PFSK-1 (cell line): ENCODE measurements around the gene MCM3AP.

ENCODE experiments used
- FOXP2 ChIP-seq: optimal IDR thresholded peaks from 2 replicates; pipeline ENCODE3; 2011; ENCODE audit warnings: borderline replicate concordance, control low read depth, inconsistent platforms; ENCODE audit not compliant: insufficient read depth; ENCODE audit errors: extremely low read length, extremely low read depth
- POLR2AphosphoS5 ChIP-seq: IDR thresholded peaks from 2 replicates; pipeline ENCODE4 v1.6.1; 2012; ENCODE audit warnings: low read depth, mild to moderate bottlenecking, control low read depth, low read length, moderate library complexity
- REST ChIP-seq, 2 experiments: IDR thresholded peaks; 2 replicates each; pipeline versions ENCODE4 v1.6.1 to v1.8.0; 2011 to 2012; ENCODE audit warnings: low read depth in 2 of 2, low read length in 2 of 2, control low read depth in 1 of 2, inconsistent platforms in 1 of 2, mild to moderate bottlenecking in 1 of 2, moderate library complexity in 1 of 2; ENCODE audit not compliant: insufficient read depth in 1 of 2
- SIN3A ChIP-seq: IDR thresholded peaks from 2 replicates; pipeline ENCODE4 v1.6.1; 2012; ENCODE audit warnings: mild to moderate bottlenecking, low read length, moderate library complexity, borderline replicate concordance; ENCODE audit not compliant: insufficient read depth
- TAF1 ChIP-seq: IDR thresholded peaks from 2 replicates; pipeline ENCODE4 v1.6.1; 2012; ENCODE audit warnings: low read length, control low read depth, borderline replicate concordance; ENCODE audit not compliant: insufficient read depth

DNA sequence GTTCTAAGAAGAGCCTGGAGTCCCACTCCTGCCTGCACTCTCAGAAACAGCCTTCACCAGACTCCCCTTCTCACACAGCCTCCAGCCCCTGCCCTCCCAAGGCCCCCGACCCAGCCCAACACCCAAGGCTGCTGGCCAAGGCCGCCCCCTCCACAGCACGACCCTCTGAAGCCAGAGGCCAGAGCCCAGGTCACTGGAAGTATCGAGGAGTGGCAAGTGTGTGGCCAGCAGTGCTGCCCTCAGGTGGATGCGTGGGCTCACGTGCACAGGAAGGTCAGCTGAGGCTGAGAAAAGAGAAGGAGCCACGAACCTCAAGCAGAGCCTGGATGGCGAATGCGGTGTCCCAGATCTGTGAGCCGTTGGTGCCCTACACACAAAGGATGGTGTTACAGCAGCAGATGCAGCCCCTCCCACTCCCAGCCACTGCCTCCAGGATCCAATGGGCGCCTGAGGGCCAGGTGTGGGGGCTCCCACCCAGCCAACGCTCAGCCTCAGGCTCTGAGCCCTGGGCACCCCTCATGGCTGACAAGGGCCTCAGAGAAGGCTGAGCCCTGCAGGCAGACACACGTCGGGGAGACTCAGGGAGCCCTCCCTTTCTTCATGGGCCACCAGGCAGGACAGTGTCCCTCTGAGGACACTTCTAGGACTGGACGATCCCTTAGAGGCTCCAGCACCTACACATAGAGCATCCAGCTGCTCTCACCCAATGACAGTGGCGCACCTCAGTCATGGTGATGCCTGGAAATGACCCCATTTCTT lies 74.9 kb downstream of the MCM3AP start:
- TF ChIP-seq POLR2AphosphoS5, result no peak
- TF ChIP-seq REST (IDR thresholded peaks at IDR 0.05; ENCODE audit: insufficient read depth in 1 of 2, low read depth in 2 of 2, low read length in 2 of 2), result no peak
- TF ChIP-seq FOXP2, result no peak
- no peak for TF ChIP-seq TAF1
- TF ChIP-seq SIN3A, result no peak
